HCT116 (cell line): ENCODE results near the gene PHLDA1. TPM values are rescaled to one million over a fixed set of nuclear protein-coding genes. Genes with fewer than 3 reads are reported as not detected.

Experiments
- ATAC-seq: fragments of 200-7000 bp; cut with Tn5 transposase; 2 replicates; pipeline ENCODE4 v1.9.1; 2020; ENCODE audit warnings: mild to moderate bottlenecking, moderate library complexity
- BruUV-seq: library from RNA; stranded (reverse); fragments of 400-500 nt; replicated peaks from 2 replicates; lab custom pipeline; 2021; lab: Mats Ljungman, UMichigan
- CTCF ChIA-PET: fragments of 300-600 bp; sonication (Branson Sonifier 250); formaldehyde crosslinking; loops from one replicate; lab custom pipeline; 2021; ENCODE audit warnings: antibody characterized with exemption; lab: Charles Lee
- POLR2A ChIA-PET: fragments of 300-600, 350-600 bp; sonication (Branson Sonifier 250); formaldehyde crosslinking; loops from one replicate; lab custom pipeline; 2021; ENCODE audit warnings: antibody characterized with exemption; lab: Charles Lee
- RAD21 ChIA-PET, 2 experiments: fragments of 300-600 bp; sonication (Branson Sonifier 250); formaldehyde crosslinking; loops; one replicate each; lab custom pipeline; 2023; ENCODE audit warnings: low total read pairs in 2 of 2; ENCODE audit not compliant: uncharacterized antibody in 2 of 2, unreplicated experiment in 2 of 2, low non-redundant PET in 1 of 2; lab: Charles Lee
- DNase-seq: peaks from one replicate; pipeline ENCODE4 v3.0.0-alpha.2; 2010; ENCODE audit warnings: low read depth, low spot score
- H2AFZ ChIP-seq: fragments of 200-600 bp; shearing (Covaris generic), sonication (generic); 2 replicates; pipeline ENCODE4 v1.6.1; 2017; ENCODE audit warnings: low read depth, mixed run types, mixed read lengths, antibody characterized with exemption, low read length; ENCODE audit not compliant: poor library complexity, severe bottlenecking
- H3K27ac ChIP-seq: 2 replicates; pipeline ENCODE4 v1.5.1; 2012; ENCODE audit warnings: low read depth, low read length
- H3K27me3 ChIP-seq: fragments of 200-600 bp; sonication (generic); 2 replicates; pipeline ENCODE4 v1.6.1; 2016; ENCODE audit warnings: mixed run types, low read length, mixed read lengths; ENCODE audit not compliant: insufficient read depth
- H3K36me3 ChIP-seq, 2 experiments: fragments of 200-500 bp in 1 of 2; fragments of 200-600 bp in 1 of 2; sonication (Bioruptor generic) in 1 of 2; sonication (generic) in 1 of 2; 2 replicates each; pipeline versions ENCODE4 v1.5.1 to v1.6.1; 2014 to 2016; ENCODE audit warnings: low read length in 2 of 2, inconsistent platforms in 1 of 2, mixed read lengths in 1 of 2, mixed run types in 1 of 2; ENCODE audit not compliant: insufficient read depth in 2 of 2, control insufficient read depth in 1 of 2
- H3K4me1 ChIP-seq, 2 experiments: fragments of 200-600 bp in 1 of 2; sonication (generic) in 1 of 2; 2 replicates each; pipeline versions ENCODE4 v1.5.1 to v1.6.1; 2012 to 2017; ENCODE audit warnings: low read length in 2 of 2, inconsistent platforms in 1 of 2, mild to moderate bottlenecking in 1 of 2, mixed read lengths in 1 of 2, mixed run types in 1 of 2, moderate library complexity in 1 of 2; ENCODE audit not compliant: insufficient read depth in 2 of 2, control insufficient read depth in 1 of 2
- H3K4me2 ChIP-seq: fragments of 200-600 bp; sonication (generic); 2 replicates; pipeline ENCODE4 v1.6.1; 2017; ENCODE audit warnings: mixed run types, low read length, mixed read lengths
- H3K4me3 ChIP-seq, 2 experiments: fragments of 200-600 bp in 1 of 2; sonication (generic) in 1 of 2; replicated peaks in 1 of 2; 2 replicates each; pipeline ENCODE4 v1.5.1; 2011 to 2016; ENCODE audit warnings: low read length in 2 of 2, control low read depth in 1 of 2, low read depth in 1 of 2, mild to moderate bottlenecking in 1 of 2, mixed read lengths in 1 of 2, mixed run types in 1 of 2
- H3K79me2 ChIP-seq: fragments of 200-600 bp; sonication (generic); 2 replicates; pipeline ENCODE4 v1.6.1; 2017; ENCODE audit warnings: mild to moderate bottlenecking, mixed run types, low read length, moderate library complexity, mixed read lengths; ENCODE audit not compliant: insufficient read depth
- H3K9ac ChIP-seq: fragments of 200-600 bp; sonication (generic); 2 replicates; pipeline ENCODE4 v1.6.1; 2016; ENCODE audit warnings: low read length, mixed read lengths
- H3K9me2 ChIP-seq: fragments of 200-600 bp; sonication (generic), shearing (Covaris generic); 2 replicates; pipeline ENCODE4 v1.6.1; 2017; ENCODE audit warnings: mixed run types, mild to moderate bottlenecking, moderate library complexity; ENCODE audit not compliant: insufficient read depth
- H3K9me3 ChIP-seq, 2 experiments: fragments of 200-500 bp in 1 of 2; fragments of 200-600 bp in 1 of 2; sonication (Bioruptor generic) in 1 of 2; sonication (generic) in 1 of 2; 2 replicates each; pipeline ENCODE4 v1.6.1; 2014 to 2017; ENCODE audit warnings: low read length in 2 of 2, mixed read lengths in 2 of 2, inconsistent platforms in 1 of 2, low read depth in 1 of 2, mild to moderate bottlenecking in 1 of 2, mixed run types in 1 of 2, moderate library complexity in 1 of 2; ENCODE audit not compliant: control insufficient read depth in 1 of 2, insufficient read depth in 1 of 2
- H4K20me1 ChIP-seq: fragments of 200-600 bp; sonication (generic), shearing (Covaris generic); 2 replicates; pipeline ENCODE4 v1.6.1; 2017; ENCODE audit warnings: mixed run types, mild to moderate bottlenecking, moderate library complexity; ENCODE audit not compliant: insufficient read depth
- CBX3 ChIP-seq: IDR thresholded peaks from 2 replicates; pipeline ENCODE4 v1.6.1; 2012; ENCODE audit warnings: low read depth
- FOSL1 ChIP-seq: IDR thresholded peaks from 2 replicates; pipeline ENCODE4 v1.6.1; 2012; ENCODE audit warnings: low read depth
- POLR2AphosphoS5 ChIP-seq: IDR thresholded peaks from 2 replicates; pipeline ENCODE4 v1.6.1; 2011; ENCODE audit warnings: mild to moderate bottlenecking, low read depth, low read length, moderate library complexity
- SIN3A ChIP-seq: IDR thresholded peaks from 2 replicates; pipeline ENCODE4 v1.6.1; 2012; ENCODE audit warnings: low read depth
- SRF ChIP-seq: IDR thresholded peaks from 2 replicates; pipeline ENCODE4 v1.6.1; 2012; ENCODE audit warnings: low read depth
- TCF7L2 ChIP-seq: IDR thresholded peaks from 2 replicates; pipeline ENCODE4 v1.7.0; 2011; ENCODE audit warnings: borderline replicate concordance, inconsistent platforms; ENCODE audit not compliant: insufficient read depth, insufficient read length; ENCODE audit errors: extremely low read depth
- YY1 ChIP-seq: IDR thresholded peaks from 2 replicates; pipeline ENCODE4 v1.6.1; 2011; ENCODE audit warnings: low read length, low read depth, moderate library complexity, mild to moderate bottlenecking; ENCODE audit not compliant: insufficient replicate concordance; ENCODE audit errors: extremely low read depth
- ZBTB33 ChIP-seq: IDR thresholded peaks from 2 replicates; pipeline ENCODE4 v1.6.1; 2011; ENCODE audit warnings: mild to moderate bottlenecking, low read length, moderate library complexity; ENCODE audit not compliant: insufficient replicate concordance; ENCODE audit errors: extremely low read depth
- ZNF274 ChIP-seq: fragments of 200-500 bp; sonication (Bioruptor generic); IDR thresholded peaks from 2 replicates; pipeline ENCODE4 v1.6.1; 2014; ENCODE audit warnings: mild to moderate bottlenecking, low read depth, low read length, inconsistent platforms
- intact Hi-C: fragments of 100-400 bp; cut with micrococcal nuclease; formaldehyde crosslinking; loops from 2 replicates; pipeline ENCODE4 v1.10.0; 2022
- total RNA-seq: library from RNA; stranded (reverse); gene quantifications from one replicate; pipeline ENCODE4 v1.2.1, GENCODE V29; 2021; ENCODE audit not compliant: unreplicated experiment

Gene PHLDA1
- total RNA-seq, 1 experiment from 2014 or later: 231 TPM

- TF ChIP-seq ZBTB33: no peak
- no peak for TF ChIP-seq TCF7L2
- no peak for TF ChIP-seq POLR2AphosphoS5
- TF ChIP-seq SRF: no peak
These were observed 23.1 kb downstream of the PHLDA1 start (continued) for GRCh38 chr12:76008428-76008827.

- Histone ChIP-seq H3K9me2 (no peaks in the 10 kb centered on the region), H3K9me3 (no peaks in the 10 kb centered on the region; a peak in 1 of 4 replicates), H3K79me2 (no peaks in the 10 kb centered on the region), H3K4me2 (no peak overlapping the region), H3K36me3 (no peaks in the 10 kb centered on the region), H3K27me3 (no peaks in the 10 kb centered on the region), H3K4me1 (peaks cover 4 to 10% of the 10 kb centered on the region in 2 experiments; a peak in 3 of 4 replicates), H4K20me1 (no peaks in the 10 kb centered on the region), H2AFZ (no peak overlapping the region), H3K27ac (no peak overlapping the region), H3K4me3 (no peak overlapping the region), H3K9ac (no peak overlapping the region)
- ChIA-PET RAD21 (no interaction called here), POLR2A (no interaction called here), CTCF (no interaction called here)
- DNase-seq (no peak), ATAC-seq (no peak)
- intact Hi-C loops: no loop called here
- no peak for TF ChIP-seq CBX3
- no peak for TF ChIP-seq FOSL1
- no peak for TF ChIP-seq ZNF274
- no peak for TF ChIP-seq SIN3A
- TF ChIP-seq SRF: no peak
- TF ChIP-seq YY1: no peak
- no TSS peak for BruUV-seq
These were observed 23.9 kb downstream of the PHLDA1 start for GRCh38 chr12:76007640-76008039.
